ENCODE data around the gene HTR7. TPM values are rescaled to one million over a fixed set of nuclear protein-coding genes. Genes with fewer than 3 reads are reported as not detected.

The HTR7 gene
- polyA plus RNA-seq, 1 donor (not counting 4 experiments of a cell fraction or from before 2014, with no cell fraction given), result 12.2 TPM

- Histone ChIP-seq H2AFZ (ENCODE audit: control insufficient read depth, low read length) (peak overlapping the region; percentile 38), H4K20me1 (ENCODE audit: control insufficient read depth, extremely low read depth, insufficient read depth, low read length) (no peaks in the 10 kb centered on the region), H3K4me3 (ENCODE audit: control insufficient read depth in 2 of 3, extremely low read depth in 1 of 3, insufficient read depth in 2 of 3, low read depth in 1 of 3, low read length in 3 of 3) (no peak overlapping the region), H3K4me2 (ENCODE audit: control insufficient read depth, extremely low read depth, insufficient read depth, low read depth, low read length) (no peak overlapping the region), H3K9me3 (ENCODE audit: control insufficient read depth, low read depth, low read length) (peaks cover 2% of the 10 kb centered on the region), H3K36me3 (ENCODE audit: control insufficient read depth in 2 of 2, extremely low read depth in 1 of 2, insufficient read depth in 2 of 2, low read length in 2 of 2) (no peaks in the 10 kb centered on the region), H3K9me1 (ENCODE audit: control insufficient read depth, extremely low read depth, insufficient read depth, low read length) (no peaks in the 10 kb centered on the region), H3K9ac (ENCODE audit: control insufficient read depth, extremely low read depth, insufficient read depth, low read length) (no peak overlapping the region), H3K27me3 (ENCODE audit: control insufficient read depth, extremely low read depth, insufficient read depth, low read length) (no peaks in the 10 kb centered on the region), H3K4me1 (ENCODE audit: control insufficient read depth, extremely low read depth, insufficient read depth, low read length) (peaks cover 14% of the 10 kb centered on the region), H3K79me2 (ENCODE audit: control insufficient read depth, insufficient read depth, low read length) (peaks cover 9% of the 10 kb centered on the region), H3K27ac (ENCODE audit: control insufficient read depth, insufficient read depth, low read length) (no peak overlapping the region)
- dilution Hi-C loops (cut with MboI; ENCODE audit: extremely low pct_ligation_motif_present, low sequenced_read_pairs), result no loop called here
- TF ChIP-seq EZH2 (IDR thresholded peaks at IDR 0.05; ENCODE audit: low read length) (no peak), CTCF (optimal IDR thresholded peaks at IDR 0.05 in 1 of 3, IDR thresholded peaks at IDR 0.05 in 1 of 3, conservative IDR thresholded peaks at IDR 0.05 in 1 of 3; ENCODE audit: extremely low read depth in 1 of 3, insufficient read depth in 2 of 3, low read length in 3 of 3) (no peak)
- DNase-seq (ENCODE audit: low read depth, low spot score), result no peak
- peak; percentile 72 for FAIRE-seq
Observed at GRCh38 chr10:90775351-90776028, 82.3 kb downstream of the HTR7 start.

GRCh38 chr10:90769946-90770841 lies 87.6 kb downstream of the HTR7 start:
- dilution Hi-C loops (cut with MboI; ENCODE audit: extremely low pct_ligation_motif_present, low sequenced_read_pairs), result no loop called here
- no peaks in the 10 kb centered on the region for H3K27me3 ChIP-seq (ENCODE audit: control insufficient read depth, extremely low read depth, insufficient read depth, low read length)
- no peak for TF ChIP-seq EZH2 (IDR thresholded peaks at IDR 0.05; ENCODE audit: low read length)
- TF ChIP-seq CTCF (optimal IDR thresholded peaks at IDR 0.05 in 1 of 3, IDR thresholded peaks at IDR 0.05 in 1 of 3, conservative IDR thresholded peaks at IDR 0.05 in 1 of 3; ENCODE audit: extremely low read depth in 1 of 3, insufficient read depth in 2 of 3, low read length in 3 of 3), result no peak
- no peaks in the 10 kb centered on the region for H3K9me1 ChIP-seq (ENCODE audit: control insufficient read depth, extremely low read depth, insufficient read depth, low read length)
- no peak overlapping the region for H2AFZ ChIP-seq (ENCODE audit: control insufficient read depth, low read length)
- no peak overlapping the region for H3K9ac ChIP-seq (ENCODE audit: control insufficient read depth, extremely low read depth, insufficient read depth, low read length)
- H3K4me1 ChIP-seq (ENCODE audit: control insufficient read depth, extremely low read depth, insufficient read depth, low read length), result peaks cover 1% of the 10 kb centered on the region
- H3K9me3 ChIP-seq (ENCODE audit: control insufficient read depth, low read depth, low read length), result peaks cover 2% of the 10 kb centered on the region
- no peak overlapping the region for H3K4me3 ChIP-seq (ENCODE audit: control insufficient read depth in 2 of 3, extremely low read depth in 1 of 3, insufficient read depth in 2 of 3, low read depth in 1 of 3, low read length in 3 of 3)
- no peaks in the 10 kb centered on the region for H4K20me1 ChIP-seq (ENCODE audit: control insufficient read depth, extremely low read depth, insufficient read depth, low read length)
- no peak for DNase-seq (ENCODE audit: low read depth, low spot score)
- peaks cover 3% of the 10 kb centered on the region for H3K79me2 ChIP-seq (ENCODE audit: control insufficient read depth, insufficient read depth, low read length)
- H3K27ac ChIP-seq (ENCODE audit: control insufficient read depth, insufficient read depth, low read length), result no peak overlapping the region
- no peak for FAIRE-seq
- H3K36me3 ChIP-seq (ENCODE audit: control insufficient read depth in 2 of 2, extremely low read depth in 1 of 2, insufficient read depth in 2 of 2, low read length in 2 of 2), result no peaks in the 10 kb centered on the region
- H3K4me2 ChIP-seq (ENCODE audit: control insufficient read depth, extremely low read depth, insufficient read depth, low read depth, low read length), result no peak overlapping the region
